Measurements from ENCODE around the gene POLR3C.

DNA sequence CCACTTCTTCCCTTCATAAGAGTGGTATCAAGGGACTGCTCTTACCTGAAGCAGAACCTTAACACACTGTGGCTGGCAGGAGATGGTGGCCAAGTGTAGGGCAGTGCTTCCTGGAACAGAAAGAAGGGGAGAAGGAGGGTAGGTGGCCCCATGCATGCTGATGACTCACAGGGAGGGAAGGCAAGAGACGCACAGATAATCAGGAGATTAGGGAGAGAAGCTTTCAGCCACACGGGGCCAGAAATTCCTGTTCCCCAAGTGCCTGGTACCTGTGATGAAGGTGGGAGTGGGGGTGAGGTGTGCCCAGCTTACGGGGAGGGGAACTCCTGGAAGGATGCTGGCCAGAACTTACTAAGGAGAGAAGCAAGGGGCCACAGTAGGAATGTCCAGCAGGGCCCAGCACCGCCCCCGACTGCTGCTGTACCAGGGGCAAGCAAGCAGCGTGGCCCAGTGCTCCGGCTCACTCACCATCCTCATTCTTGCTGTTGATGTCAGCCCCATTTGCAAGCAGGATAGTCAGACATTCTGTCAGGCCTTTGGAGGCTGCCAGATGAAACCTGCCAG, 54.0 kb downstream of the POLR3C start:
- no peak for TF ChIP-seq BRD4 (CRISPR knock-in tag; IDR thresholded peaks at IDR 0.05)
- TF ChIP-seq, protein P1, sequence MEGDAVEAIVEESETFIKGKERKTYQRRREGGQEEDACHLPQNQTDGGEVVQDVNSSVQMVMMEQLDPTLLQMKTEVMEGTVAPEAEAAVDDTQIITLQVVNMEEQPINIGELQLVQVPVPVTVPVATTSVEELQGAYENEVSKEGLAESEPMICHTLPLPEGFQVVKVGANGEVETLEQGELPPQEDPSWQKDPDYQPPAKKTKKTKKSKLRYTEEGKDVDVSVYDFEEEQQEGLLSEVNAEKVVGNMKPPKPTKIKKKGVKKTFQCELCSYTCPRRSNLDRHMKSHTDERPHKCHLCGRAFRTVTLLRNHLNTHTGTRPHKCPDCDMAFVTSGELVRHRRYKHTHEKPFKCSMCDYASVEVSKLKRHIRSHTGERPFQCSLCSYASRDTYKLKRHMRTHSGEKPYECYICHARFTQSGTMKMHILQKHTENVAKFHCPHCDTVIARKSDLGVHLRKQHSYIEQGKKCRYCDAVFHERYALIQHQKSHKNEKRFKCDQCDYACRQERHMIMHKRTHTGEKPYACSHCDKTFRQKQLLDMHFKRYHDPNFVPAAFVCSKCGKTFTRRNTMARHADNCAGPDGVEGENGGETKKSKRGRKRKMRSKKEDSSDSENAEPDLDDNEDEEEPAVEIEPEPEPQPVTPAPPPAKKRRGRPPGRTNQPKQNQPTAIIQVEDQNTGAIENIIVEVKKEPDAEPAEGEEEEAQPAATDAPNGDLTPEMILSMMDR (CRISPR knock-in tag; IDR thresholded peaks at IDR 0.05), result no peak
